GM19455 (cell line): ENCODE results near the gene AQP10.
"Not testable (repeated sequence)": the region's sequence is repeated elsewhere in the genome, so short reads cannot be mapped to it uniquely, and the experiment has no call there.

Experiments
- ATAC-seq: cut with Tn5 transposase; IDR thresholded peaks from one replicate; pipeline ENCODE4 v1.9.1; 2021; ENCODE audit not compliant: unreplicated experiment

The AQP10 gene

DNA sequence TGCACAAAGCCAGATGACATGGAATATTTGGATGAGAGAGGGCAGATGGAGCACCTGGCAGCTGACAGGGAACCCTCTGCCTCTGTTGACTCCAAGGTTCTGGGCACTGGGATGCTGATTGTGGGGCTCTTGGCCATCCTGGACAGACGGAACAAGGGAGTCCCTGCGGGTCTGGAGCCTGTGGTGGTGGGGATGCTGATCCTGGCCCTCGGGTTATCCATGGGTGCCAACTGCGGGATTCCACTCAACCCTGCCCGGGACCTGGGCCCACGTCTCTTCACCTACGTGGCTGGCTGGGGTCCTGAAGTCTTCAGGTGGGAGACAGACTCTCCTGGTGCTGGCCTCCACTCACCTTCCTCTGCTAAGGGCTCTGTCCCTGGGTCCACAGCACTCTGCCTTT lies 2.6 kb downstream of the AQP10 start:
- no peak for ATAC-seq

DNA sequence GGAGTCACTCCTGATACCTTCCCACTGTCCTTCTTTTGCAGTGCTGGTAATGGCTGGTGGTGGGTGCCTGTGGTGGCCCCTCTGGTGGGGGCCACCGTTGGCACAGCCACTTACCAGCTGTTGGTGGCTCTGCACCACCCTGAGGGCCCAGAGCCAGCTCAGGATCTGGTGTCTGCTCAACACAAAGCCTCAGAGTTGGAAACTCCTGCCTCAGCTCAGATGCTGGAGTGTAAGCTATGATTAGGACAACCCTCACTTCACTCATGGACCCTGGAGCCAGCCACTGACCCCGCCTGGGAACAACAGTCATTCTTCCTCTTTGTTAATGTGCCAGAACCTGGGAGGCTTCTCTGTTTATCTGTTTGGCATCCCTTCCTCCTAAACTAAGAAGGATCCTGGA lies 3.3 kb downstream of the AQP10 start:
- ATAC-seq = no peak

DNA sequence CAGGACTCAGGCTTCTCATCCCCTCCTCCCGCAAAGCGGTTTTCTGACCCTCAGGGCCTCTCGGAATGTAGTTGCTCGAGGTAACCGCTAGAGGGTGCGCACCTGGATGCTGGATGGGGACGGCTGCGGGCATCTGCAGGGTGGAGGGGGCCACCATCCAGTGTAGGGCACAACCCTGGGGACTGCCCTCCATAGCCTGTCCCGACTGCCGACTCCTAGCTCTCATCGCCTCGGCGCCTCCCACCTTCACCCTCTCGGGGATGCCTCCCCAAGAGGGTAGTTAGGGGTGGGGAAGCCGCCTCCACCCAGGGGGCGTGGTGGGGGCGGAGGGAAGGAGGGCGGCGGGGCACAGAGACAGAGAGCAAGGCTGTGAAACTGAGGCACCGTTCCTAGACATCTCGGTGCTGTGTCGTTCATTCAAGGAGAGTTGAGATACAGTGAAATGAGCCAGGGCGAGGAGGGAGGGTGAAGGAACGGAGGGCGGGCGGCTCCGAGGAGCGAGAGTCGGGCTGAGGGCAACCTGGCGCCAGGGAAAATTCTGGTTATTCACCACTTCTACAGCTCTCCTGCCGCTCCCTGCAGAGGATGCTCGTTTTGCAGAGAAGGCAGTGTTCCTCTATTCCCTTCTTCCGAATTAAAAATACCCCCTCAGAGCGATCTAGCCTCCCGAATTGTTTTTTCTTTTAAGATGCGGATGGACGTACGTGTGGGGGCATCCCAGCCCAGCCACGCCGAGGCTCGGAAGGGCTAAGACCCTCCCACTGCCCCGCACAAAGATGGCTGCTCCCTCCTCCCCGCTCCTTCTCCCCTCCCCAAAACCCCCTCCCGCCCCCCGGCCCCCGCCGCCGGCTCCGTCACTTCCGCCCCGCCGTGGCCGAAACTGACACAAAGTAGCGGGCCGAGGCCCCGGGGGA lies 4.0 kb downstream of the AQP10 start, which contains the start of gene ATP8B2:
Gene ATP8B2, plus strand, starts transcription at position 857 of the 914 bp plus-strand sequence. CDS start 2,617 bp downstream, outside the sequence.
- no peak for ATAC-seq

DNA sequence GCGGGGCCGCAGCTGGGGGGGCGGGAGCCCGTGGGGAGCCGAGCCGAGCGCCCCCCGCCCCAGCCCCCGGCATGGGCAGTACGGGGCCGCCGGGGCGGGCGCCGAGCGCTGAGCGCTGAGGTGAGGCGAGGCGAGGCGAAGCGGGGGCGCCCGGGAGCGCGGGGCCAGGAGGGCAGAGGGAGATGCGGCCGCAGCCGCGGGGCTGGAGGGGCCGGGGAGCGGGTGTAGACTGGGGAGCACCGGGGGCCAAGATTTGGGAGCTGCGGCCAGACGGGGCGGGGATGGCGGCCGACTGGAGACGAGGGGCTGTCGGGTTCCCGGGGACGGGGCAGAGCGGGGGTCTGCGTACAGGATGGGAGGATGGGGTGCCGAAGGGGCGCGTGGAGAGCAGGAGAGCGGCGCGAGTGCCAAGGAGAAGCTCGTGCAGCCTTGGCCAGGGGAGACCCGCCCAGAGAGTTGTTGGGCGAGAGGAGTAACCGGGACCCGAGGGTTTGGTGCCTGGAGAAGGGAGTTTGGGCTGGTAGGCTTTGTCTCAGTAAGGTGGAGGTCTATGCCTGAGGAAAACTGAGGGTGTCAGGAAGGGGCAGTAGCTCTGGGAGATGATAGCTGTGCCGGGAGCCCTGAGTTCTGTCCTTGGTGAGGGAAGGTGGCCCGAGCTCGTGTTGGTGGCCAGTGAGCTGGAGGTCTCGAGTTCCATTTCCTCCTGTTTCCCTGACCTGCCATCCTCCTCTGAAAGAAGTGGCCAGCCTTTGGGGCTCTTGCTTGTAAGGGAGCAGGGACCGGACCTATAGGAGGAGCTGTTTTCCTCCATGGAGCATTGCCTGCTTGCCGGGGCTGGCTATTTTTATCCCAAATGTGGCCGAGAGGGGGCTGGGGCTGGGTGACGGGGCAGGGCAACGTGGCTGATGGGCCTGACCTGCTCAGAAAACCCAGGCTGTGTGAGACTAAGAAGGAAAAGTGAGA lies 5.0 kb downstream of the AQP10 start:
- ATAC-seq = no peak

DNA sequence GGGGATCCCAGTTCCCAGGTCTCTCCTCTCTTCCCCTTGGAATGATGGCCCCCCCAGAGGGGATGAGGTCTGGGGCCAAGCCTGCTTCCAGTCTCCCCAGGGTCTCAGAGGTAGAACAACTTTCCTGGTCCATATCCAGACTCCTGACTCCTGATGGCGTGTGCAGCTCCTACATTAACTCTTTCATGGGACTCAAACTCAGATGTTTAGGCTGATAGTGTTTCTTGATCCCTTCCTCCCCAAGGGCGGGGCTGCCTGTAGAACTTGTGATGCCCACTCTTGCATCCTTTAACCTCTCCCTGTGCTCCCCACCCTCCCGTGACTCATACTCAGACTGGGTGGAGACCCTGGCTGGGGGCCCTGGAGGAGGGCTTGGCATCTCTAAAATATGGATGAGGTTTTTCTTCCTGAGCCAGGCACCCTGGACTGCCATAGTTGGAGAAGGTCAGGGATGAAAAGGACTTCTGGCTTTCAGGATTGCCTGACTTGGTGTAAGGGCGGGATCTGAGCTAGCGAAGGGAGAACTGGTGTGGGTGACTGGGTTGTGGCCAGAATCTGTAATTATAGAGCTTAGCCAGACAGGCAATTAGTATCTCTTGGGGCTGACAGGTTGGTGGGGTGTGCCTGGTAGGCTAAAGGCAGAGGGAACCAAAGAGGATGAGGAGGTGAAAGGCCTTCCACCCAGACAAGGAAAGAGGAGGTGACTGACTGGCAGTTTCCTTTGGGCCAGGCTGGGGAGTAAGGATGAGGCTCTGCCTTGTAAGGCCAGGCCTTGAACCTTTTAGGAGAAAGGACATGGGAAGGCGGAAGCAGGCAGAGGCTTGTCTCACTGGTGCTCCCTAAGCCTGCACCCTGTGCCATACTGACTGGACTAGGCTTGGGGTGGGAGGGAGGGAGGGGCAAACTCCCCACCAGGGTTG lies 5.9 kb downstream of the AQP10 start:
- no peak for ATAC-seq

DNA sequence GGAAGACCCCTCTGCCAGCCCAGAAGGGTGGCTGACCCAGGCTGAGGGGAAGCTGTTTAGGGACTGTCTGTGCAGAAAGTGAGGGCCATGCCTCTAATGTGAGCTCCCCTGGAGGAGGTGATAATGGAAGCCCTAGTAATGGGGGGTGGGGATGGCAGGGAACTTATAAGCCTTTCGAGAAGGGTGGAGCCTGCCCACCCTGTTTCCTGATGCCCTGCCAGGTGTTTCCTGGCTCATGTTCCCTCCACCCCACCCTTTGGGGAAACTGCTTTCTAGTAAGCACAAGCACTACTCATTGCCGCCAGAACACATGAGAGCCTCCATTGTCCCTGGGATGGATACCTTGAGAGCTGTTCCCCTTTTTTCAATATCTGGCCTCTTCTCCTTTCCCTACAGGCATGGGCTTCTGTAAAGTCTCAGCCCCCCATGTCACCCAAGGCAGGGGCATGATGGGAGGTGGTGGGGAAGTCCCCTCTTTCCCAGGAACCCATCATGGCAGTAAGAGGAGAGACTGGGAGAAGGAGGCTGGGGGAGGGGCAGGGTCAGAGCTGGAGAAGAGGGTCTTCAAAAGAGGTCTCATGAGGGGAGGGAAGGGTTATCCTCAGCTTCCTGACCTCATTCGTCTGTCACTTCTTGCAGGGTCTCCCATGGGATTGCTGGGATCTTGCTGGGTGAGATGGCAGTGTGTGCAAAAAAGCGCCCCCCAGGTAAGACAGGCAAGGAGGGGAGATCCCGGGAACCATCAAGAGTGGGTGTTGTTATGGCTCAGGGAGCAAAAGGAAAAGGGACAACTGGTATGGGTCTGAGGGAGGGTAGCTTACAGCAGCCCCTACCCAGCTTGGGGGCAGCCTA lies 6.8 kb downstream of the AQP10 start:
- ATAC-seq = no peak

DNA sequence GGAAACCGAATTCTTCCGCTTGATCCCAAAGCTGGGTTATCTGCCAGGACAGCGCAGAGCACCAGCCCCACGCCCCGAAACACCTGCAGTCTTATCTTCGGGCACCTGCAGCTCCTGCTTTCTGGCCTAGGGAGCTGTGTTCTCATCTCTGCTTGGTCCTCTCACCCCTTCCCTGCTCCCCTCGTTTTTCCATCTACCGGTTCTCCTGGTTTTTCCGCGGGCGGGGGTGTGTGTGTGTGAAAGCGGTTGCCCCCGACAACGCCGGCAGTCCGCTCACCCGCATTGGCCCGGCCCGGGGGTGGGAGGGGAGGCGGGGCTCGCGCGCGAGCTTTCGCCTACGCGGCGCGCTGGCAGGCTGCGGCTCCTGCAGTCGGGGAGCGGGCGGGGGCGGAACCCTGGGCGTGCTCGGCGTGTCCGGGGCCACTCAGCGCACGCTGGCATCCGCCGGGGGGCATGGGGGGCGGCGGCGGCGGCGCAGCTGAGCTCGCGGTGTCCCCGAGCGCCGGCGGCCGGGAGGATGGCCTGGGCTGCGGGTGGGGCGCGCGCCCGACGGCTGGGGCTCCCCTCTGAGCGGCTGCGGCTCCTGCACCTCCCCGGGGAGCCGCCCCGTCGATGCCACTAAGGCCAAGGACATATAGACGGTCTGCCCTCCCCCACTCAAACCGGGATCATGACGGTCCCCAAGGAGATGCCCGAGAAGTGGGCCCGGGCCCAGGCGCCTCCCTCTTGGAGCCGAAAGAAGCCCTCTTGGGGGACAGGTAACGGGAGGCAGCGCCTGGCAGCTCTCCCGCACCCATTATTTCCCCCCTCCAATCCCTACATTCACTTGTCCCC lies 7.6 kb downstream of the AQP10 start:
- peak; percentile 47 for ATAC-seq

DNA sequence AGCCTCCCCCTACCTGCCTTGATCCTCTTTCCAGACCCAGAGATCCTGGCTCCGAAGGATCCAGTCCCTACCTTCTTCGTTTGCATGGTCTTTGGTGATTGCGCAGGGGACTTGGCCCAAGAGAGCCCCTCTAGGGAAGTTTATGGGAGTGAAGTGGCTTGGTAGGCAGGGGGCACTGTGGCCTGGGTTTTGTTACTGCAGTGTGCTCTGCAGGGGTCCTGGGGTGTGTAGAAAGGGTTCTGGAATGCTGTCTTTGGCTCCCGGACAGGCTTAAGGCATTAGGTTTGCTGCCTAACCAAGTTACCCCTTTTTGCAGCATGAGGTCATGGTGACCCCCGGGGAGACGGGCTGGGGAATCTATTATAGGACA lies 8.2 kb downstream of the AQP10 start:
- no peak for ATAC-seq

DNA sequence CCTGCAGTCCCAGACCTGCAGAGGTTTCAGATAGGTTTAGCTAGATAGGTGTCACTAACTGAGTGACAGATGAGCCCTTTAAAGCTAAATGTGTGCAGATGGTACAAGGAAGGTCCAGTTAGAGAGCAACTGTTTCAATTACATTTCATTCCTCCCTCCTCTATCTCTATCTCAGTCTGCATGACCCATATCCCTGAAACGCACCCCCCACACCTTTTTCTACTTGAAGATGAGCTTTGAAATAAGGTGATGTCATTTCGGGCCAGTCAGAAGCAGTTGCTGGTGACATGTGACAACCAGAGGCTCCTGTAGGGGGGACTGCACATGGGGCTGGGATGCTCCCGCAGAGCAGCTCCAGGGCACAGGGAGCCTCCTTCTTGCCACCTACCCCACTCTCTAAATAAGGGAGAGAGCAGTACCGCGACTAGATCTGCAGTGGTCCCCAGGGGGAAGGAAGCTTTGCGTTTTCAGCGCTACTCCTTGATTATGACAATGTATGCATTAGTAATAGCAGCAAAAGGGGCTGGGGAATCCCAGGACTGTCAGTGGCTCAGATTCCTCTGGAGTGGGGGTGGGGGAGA lies 8.7 kb downstream of the AQP10 start:
- no peak for ATAC-seq

DNA sequence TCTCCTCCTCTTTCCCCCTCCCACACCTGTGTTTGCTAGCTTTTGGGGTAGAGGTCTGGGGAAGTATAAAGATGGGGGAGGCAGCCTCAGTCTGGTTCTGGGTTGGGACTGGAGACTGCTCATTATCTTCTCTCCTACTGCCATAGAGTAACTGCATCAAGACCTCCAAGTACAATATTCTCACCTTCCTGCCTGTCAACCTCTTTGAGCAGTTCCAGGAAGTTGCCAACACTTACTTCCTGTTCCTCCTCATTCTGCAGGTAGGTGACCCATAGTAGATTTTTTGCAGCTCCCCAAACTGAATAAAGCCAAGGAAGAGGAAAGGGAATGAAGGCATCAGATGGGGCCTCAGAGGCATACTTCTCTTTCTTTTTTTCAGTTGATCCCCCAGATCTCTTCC lies 9.8 kb downstream of the AQP10 start:
- no peak for ATAC-seq

DNA sequence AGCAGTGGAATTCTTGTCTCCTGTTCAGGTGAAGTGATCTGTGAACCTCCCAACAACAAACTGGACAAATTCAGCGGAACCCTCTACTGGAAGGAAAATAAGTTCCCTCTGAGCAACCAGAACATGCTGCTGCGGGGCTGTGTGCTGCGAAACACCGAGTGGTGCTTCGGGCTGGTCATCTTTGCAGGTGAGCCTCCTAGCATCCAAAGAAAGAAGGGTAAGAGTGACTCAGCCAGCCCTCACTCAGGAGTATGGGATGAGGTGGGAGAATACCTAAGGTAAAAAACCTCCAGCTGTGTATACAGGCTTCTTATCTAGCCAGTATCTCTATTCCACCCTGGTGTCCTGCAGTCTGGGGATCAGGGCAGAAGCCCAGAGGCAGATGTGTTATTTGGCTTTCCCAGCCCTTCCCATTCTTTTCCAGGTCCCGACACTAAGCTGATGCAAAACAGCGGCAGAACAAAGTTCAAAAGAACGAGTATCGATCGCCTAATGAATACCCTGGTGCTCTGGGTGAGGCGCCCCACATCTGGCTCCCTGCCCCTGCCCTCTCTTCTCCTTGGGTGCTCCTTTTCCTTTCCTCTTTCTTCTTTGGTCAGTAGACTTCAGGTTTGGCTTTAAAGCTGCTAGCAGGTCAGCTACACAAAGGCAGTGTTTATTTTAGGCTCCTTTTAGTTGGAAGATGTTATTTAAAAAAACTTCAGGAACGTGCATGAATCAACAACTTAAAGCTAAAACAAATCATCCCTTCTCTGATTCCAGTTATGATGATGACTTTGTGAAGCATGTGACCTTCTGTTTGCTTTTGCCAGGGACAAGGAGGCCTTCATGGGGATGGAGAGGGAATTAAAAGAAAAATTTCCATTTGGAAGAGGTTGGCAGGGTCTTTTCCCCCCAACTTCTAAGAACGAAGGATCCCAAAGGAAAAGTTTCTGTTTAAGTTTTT lies 13.5 kb downstream of the AQP10 start:
- ATAC-seq = no peak

DNA sequence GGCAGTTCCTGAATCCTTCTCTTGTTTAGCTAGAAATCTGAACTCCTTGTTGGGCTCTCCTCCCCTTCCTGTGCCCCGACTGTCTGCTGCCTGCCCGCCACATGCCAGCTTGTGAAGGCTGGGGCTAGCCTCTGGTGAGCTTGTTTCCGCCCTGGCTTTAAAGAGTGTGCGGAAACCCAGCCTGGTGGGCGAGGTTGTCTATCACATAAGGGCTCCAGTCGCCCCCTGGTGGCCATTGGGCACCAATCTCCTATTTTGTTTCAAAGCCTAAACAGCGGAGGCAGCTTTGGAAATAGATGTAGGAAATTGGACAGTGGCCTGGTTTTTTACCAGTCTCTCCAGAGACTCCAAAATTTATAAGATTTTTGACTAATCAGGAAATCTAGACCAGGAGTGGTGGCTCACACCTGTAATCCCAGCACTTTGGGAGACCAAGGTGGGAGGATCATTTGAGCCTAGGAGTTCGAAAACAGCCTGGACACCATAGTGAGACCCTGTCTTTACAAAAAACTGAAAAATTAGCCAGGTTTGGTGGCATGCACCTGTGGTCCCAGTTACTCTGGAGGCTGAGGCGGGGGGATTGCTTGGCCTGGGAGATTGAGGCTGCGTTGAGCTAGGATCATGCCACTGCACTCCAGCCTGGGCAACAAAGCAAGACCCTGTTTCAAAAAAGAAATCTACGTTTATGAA lies 14.3 kb downstream of the AQP10 start:
- ATAC-seq = no peak

DNA sequence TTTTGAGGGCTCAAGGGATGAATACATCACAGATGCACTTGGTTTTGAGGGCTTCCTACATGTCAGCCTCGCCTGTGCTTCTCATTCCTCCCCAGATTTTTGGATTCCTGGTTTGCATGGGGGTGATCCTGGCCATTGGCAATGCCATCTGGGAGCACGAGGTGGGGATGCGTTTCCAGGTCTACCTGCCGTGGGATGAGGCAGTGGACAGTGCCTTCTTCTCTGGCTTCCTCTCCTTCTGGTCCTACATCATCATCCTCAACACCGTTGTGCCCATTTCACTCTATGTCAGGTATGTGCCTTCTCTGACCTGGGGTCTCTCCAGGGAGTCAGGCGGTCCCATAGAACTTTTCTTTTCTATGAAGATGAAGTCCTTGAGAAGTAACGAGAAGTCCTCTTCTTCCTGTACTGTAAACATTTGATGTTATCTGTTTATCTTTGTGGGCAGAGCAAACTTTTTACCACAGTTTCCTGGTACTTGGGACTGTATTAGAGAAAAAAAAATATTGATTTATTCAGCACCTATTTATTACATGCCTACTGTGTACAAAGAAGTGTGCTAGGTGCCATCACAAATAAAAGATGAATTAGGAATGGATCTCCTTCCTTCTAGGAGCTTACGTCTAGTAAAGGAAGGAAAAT lies 16.5 kb downstream of the AQP10 start:
- ATAC-seq = no peak

DNA sequence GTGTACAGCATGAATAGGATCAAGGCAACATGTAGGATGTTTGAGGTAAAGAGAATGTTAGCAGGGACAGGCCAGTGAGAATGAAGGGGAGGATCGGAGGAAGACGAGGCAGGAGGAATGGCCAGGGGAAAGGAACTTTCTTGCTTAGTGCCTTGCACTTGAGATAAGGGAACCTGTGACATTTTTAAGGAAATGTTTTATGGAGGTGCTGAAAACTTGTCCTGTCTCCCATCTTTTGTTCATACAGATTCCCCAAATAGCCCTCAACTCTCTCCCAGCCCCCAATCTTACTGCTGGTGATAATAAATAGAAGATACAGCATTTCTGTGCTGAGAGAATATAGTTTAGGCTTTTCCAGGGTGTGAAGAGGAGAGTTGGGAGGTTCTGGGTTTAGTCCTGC lies 18.0 kb downstream of the AQP10 start:
- no peak for ATAC-seq

DNA sequence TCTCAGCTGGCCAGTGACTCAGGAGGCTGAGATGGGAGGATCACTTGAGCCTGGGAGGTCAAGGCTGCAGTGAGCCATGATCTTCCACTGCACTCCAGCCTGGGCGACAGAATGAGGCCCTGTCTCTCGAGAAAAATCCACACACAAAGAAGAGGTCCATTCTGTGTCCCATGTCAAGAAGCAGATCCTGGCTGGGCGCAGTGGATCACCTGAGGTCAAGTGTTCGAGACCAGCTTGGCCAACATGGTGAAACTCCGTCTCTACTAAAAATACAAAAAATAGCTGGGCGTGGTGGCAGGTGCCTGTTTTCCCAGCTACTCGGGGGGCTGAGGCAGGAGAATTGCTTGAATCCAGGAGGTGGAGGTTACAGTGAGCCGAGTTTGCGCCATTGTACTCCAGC lies 20.5 kb downstream of the AQP10 start:
- ATAC-seq = not testable (repeated sequence)

DNA sequence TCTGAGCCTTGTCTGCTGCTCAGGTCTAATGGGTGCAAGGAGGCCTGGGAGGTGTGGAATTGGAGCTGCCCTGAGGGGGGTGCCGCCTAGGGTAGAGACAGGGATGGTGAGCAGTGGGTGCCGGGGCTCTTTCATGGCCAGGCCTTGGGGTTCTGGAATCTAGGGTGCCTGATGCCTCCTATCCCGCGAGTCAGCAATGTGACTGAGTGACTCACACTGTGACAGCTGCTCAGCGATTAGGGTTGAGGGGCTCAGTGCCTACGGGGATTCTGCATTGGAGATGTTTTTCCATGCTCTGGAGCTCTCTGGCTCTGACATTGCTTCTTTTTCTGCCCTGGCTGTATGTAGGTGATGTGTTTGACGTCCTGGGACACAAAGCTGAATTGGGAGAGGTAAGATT lies 21.2 kb downstream of the AQP10 start:
- ATAC-seq = no peak
